SK-N-MC (cell line): ENCODE results near the gene LRMDA.

Experiments
- EZH2 ChIP-seq: fragments of 200-600 bp; sonication (generic); IDR thresholded peaks from one replicate; pipeline ENCODE4 v1.6.1; 2017; ENCODE audit warnings: antibody characterized with exemption
- FOXP2 ChIP-seq: optimal IDR thresholded peaks from 2 replicates; pipeline ENCODE3; 2011; ENCODE audit warnings: mild to moderate bottlenecking, moderate library complexity; ENCODE audit not compliant: insufficient read depth; ENCODE audit errors: extremely low read length, control extremely low read depth
- POLR2AphosphoS5 ChIP-seq: IDR thresholded peaks from 2 replicates; pipeline ENCODE4 v1.6.1; 2012; ENCODE audit warnings: mild to moderate bottlenecking, low read depth, low read length, borderline replicate concordance

DNA sequence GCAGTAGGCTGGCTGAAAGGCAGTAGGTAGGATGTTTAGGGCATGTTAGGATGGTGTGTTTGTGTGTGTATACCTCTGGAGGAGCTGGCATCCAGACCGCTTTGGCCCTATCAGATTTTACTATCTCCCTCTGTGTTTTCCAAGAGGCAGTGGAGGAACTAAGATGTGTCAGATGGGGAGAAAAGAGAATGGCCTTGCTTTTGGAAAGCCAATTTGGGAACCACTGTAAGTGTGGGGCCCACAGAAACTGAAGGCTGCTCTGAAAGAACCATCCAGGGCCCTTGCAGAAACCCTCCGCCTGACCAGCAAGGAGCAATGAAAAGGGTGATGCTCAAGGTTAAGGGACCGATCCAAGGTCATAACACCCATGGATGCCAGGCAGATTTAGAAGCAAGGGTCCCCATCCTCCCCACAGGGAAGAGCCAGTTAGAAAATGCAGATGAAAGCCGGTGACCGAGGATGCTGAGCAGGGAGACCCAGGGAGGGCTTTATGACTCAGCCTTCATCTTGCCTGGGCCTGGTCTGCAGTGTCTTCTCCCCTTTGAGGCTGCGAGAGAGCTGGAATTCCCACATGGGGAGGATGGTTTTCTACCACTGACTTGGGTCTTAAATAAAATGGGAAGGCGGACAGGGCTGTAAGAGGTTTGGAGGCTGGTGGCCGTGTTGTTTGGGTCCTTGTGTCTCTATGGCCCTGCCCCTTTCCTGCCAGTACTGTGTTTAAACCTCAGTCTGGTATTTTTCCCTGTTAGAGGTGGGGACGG is 275.8 kb downstream of the LRMDA start:
- TF ChIP-seq EZH2 (no peak), POLR2AphosphoS5 (no peak), FOXP2 (no peak)
